SK-N-DZ (cell line): Measurements from ENCODE around the gene SHB.
A peak's percentile ranks its signal among the peaks of the same experiment; 100 is the strongest.

Source experiments
- DNase-seq: peaks from one replicate; pipeline ENCODE4 v3.0.0-alpha.2; 2015; ENCODE audit warnings: low spot score

Gene SHB

GRCh38 chr9:37989701-37990100 lies 79.3 kb downstream of the SHB start:
- DNase-seq = no peak

- DNase-seq = no peak
Observed at GRCh38 chr9:37988602-37989001, 80.4 kb downstream of the SHB start.

DNA sequence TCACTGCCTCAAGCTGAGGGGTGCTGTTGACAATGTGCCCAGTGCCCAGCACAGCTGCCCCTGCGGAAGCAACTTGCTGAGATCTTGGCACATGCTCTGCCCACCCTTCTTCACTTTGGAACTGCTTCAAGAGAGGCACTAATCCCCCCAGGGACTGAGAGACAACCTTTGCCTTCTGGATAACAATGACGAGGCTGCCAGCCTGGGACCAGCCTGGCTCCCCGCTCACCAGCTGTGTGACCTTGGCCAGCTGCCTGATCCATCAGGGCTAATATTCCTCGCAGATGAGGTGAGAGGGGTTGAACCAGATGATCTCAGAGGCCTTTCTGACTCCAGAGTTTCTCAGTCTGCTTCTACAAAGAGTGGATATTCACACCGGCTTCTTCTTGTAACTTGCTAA lies 81.0 kb downstream of the SHB start:
- no peak for DNase-seq

GRCh38 chr9:37987467-37987981 lies 81.5 kb downstream of the SHB start:
- no peak for DNase-seq

GRCh38 chr9:37986771-37987258 lies 82.2 kb downstream of the SHB start:
- DNase-seq = no peak

DNA sequence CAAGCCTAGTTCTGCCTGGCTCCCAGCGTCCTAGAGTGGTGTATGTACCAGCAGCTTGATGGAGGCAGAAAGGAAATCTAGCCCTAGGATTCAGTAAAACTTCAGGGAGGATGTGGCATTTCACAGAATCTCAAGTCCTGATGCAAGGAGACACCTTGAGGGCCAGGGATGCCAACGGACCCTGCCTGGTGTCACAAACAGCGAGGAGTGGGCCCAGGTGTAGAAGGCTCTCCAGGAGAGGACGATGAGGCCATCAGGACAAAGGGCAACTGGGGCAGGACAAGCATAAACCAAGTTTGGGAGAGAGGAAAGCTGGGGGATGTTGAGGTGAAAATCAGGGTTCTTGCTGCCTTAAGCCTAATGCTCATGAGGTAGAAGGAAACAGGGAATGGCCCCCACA lies 83.0 kb downstream of the SHB start:
- DNase-seq = no peak

- DNase-seq = peak; percentile 29
Observed at GRCh38 chr9:37984672-37985611, 84.1 kb downstream of the SHB start.

GRCh38 chr9:37984278-37984671 lies 84.8 kb downstream of the SHB start:
- DNase-seq = no peak

- no peak for DNase-seq
Observed at GRCh38 chr9:37983381-37984067, 85.5 kb downstream of the SHB start.

DNA sequence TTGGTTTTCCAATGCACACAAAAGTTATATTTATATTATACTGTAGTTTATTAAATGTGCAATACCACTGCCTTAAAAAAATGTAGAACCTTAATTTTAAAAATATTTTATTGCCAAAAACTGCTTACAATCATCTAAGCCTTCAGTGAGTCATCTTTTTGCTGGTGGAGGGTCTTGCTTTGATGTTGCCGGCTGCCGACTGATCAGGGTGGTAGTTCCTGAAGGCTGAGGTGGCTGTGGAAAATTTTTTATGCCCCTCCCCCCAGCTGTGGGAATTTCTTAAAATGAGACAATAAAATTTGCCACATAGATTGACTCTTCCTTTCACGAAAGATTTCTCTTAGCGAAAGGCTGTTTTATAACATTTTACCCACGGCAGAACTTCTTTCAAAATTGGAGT lies 89.2 kb downstream of the SHB start:
- no peak for DNase-seq

GRCh38 chr9:37978983-37979382 lies 90.0 kb downstream of the SHB start:
- peak; percentile 72 for DNase-seq

DNA sequence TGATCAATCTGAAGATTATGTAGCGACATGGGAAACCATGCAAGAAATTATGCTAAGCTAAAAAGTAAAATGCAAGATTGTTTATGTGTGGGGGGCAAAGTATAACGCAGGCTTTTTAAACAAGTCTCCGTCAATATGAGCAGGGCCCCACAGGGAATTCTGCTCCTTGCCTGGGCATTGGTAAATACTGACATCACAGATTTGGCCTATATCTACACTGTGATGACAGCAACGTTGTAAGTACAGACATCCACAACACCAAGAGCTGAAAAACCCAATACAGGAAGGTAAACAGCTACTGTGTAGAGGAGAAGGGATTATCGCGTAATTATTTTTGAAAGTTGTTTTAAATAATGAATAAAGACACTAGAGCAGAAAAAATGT lies 90.6 kb downstream of the SHB start:
- DNase-seq = no peak

DNA sequence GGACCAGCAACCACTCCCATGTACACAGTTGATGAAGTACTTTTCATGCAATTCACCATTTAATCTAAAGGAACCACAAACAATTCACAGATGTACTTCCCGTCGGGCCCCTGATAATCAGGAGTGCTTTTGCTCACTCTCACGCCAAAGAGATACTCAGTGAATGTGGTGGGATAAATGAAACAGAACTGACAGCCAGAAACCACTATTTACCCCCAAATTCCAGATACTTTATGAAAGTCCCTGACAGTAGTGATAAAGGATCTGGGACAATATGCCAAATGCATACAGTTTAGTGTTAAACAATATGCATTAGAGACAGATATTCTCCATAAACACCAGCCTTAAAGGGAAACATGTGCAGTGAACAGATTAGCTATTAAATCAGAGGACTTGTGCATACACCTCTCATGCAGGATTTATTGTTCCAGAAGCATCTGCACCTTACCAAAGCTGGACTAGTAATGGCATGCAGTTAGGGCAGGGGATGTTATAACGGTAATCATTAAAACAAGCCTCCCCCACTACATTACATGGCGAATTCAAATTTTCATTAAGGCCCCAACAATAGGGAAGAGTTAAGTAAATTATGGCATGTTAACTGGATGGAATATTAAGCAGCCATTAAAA lies 91.1 kb downstream of the SHB start:
- no peak for DNase-seq

DNA sequence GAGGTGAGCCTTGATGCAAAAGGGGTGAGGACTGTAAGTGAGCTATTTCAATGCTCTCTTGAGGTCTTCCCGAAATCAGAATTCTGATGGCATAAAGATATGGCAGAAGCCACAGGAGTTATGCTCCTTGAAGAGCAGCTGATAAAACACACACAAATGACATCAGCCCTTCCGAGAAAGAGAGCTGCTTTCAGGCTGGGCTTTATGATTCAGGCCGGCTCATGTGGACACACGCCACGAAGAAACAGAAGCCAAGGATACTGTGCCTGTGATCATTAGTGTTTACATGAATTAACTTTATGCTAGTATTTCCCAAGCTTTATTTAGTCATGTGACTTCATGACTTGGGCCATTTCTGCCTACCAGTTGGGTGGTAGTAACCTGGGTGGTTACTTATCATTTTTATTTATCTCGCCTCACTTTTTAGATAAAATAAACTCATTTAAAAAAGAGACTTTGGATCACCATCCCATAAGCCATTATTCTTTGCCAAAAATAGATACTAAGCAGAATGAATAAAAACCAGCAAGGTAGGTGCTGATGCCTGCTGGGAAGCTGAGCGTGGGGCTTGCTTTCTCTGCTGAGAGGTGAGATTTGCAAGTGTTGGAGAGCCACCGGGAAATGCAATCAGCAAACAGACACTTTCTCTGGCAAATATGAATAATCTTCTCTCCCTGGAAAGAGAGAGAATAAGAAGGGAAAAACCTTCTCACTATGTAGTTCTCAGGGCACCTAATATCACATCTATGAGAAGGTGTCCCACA lies 92.1 kb downstream of the SHB start:
- DNase-seq = no peak

DNA sequence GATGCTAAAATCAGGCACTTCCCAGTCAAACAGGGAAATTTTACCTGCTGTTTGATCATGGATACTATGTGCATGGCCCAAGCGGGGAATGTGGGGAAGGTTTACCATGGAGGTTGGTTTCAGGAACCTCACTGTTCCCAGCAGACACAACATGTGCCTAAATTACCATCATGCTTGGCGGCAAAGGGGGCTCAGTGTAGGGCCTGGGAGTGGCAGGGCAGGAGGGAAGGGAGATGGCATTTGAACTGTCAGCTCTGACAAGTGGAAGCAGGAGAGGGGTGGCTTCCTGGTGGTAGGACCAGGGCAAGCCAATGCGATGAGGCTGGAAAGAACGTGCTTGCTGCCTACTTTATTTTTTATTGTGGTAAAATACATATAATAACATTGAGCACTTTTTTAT lies 93.4 kb downstream of the SHB start:
- no peak for DNase-seq

DNA sequence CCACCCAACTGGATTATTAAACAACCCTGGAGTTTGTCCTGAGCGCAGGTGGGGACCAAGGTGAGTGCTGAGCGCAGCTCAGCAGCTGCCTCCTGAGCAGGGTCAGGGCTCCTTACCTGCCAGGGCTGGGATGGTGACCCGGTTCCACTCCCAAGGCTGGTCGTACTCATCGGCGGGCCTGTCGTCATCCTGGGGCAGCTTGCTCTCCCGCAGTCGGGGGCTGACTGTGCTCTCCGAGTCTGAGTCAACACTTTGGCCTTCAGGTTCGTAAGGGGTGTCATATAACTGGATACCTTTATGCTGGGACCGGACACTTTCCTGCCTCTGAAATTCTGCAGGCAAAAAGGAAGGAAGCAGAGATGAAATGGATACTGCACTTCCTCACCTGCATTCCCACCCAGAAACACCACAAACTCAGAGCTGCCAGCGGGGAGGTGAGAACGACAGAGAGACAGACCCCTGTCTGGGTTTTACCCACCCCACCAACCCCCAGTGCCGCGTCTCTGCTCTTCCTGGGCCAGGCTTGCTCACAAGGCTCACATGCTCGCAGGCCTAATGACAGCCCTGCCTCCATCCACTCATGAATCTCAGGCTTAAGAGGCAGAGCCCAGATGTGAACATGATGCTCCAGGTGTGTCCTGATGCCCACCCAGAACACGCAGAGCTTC lies 94.4 kb downstream of the SHB start:
- DNase-seq = no peak

DNA sequence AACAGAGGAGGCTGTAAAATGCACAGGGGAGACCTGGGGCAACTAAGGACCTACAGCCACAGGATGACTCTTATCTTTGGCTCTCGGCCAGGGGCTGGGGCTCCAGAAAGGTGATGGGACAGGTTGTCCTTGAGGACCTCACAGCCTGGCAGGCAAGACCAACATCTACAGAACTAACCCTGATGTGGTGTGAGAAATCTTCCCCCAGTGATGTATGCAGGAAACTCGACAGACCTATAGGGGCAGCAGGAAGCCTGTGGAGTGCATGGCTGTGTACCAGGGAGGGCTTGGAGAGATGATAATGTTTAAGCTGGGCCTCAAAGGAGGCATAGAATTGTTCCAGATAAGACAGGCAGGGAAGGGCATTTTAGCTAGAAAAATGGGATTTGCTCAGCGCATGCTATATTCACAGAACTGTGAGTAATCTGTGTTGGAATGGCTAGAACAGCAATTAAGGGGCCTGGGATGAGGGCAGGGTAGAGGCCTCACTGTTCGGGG lies 96.6 kb downstream of the SHB start:
- no peak for DNase-seq

DNA sequence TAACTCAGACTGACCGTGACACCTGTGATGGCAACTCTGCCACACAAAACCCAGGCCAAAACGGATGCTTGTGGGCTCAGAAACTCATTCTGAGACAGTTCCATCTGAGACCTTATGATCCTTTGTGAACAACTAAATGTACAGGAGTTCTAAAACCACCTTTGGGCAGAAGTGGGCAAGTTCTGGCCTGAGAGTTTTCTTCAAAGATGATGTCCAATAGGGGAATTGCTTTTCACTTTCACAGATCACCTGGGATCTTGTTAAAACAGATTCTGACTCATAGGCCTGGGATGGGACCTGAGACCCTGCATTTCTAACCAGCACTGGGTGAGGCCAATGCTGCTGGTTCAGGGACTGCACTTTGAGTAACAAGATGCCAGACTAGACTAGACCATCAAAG lies 97.3 kb downstream of the SHB start:
- no peak for DNase-seq

- DNase-seq = no peak
Observed at GRCh38 chr9:37971108-37971459, 97.9 kb downstream of the SHB start.

DNA sequence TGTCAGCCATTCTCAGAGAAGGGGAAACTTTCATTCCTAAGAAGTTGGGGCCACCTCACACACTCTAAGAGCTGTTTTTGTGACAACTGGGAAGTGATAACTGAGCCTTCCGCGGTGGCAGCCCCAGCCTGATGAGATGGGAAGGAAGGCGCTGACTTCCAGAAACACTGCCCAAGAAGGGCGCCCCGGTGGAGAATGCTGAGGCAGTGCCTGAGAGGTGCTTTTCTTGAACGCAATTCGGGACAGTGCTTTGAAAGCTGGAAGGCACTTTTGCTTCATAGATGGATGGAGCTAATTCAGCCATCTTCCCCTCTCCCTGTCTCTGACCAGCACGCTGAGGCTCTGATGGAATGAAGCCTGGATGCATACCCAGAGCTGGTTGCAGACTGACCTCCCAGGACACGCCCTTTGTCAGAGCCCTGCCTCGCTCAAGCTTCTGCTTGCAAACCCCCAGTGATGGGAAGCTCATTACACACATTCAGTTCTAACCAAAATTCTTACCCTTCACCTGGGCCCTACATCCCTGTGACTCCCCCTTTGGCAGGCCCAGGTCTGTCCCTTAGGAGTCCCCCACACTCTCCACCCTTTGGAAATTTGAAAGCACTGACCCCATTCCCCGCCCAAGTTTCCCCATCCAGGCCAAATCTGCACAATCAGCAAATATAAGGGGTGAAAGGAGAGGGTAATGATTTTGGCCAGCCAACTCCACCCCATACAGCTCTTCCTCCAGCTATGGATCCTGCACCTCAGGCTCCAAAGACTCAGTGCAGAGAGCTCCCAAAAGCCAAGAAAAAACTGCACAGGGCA lies 98.5 kb downstream of the SHB start:
- DNase-seq = no peak
